GM23338 (cell line): Measurements from ENCODE around the gene CD300LB.

Experiments used
- CREB1 ChIP-seq: fragments of 250-450 bp; sonication (Bioruptor Pico); IDR thresholded peaks from 2 replicates; pipeline ENCODE4 v1.5.0; 2020; ENCODE audit warnings: low read depth, mild to moderate bottlenecking, moderate library complexity
- CTCF ChIP-seq, 2 experiments: fragments of 200-600 bp in 1 of 2; sonication (generic) in 1 of 2; conservative IDR thresholded peaks; 2 replicates each; pipeline versions ENCODE4 v1.5.1 to v1.6.1; 2016 to 2017; ENCODE audit warnings: antibody characterized with exemption in 2 of 2, low read depth in 2 of 2, mild to moderate bottlenecking in 2 of 2, moderate library complexity in 1 of 2
- ETS1 ChIP-seq: IDR thresholded peaks from 2 replicates; pipeline ENCODE4 v1.6.1; 2016; ENCODE audit warnings: antibody characterized with exemption
- EZH2 ChIP-seq: fragments of 200-600 bp; sonication (generic); IDR thresholded peaks from one replicate; pipeline ENCODE4 v1.8.0; 2017; ENCODE audit warnings: antibody characterized with exemption, mild to moderate bottlenecking, low read depth; ENCODE audit not compliant: unreplicated experiment
- EZH2phosphoT487 ChIP-seq: fragments of 200-600 bp; sonication (generic); IDR thresholded peaks from one replicate; pipeline ENCODE4 v1.8.1; 2018; ENCODE audit warnings: antibody characterized with exemption; ENCODE audit not compliant: unreplicated experiment
- JUNB ChIP-seq: IDR thresholded peaks from one replicate; pipeline ENCODE4 v1.6.1; 2016; ENCODE audit warnings: antibody characterized with exemption; ENCODE audit not compliant: unreplicated experiment
- NANOG ChIP-seq: IDR thresholded peaks from 2 replicates; pipeline ENCODE4 v1.6.1; 2016; ENCODE audit warnings: antibody characterized with exemption, borderline replicate concordance
- POLR2AphosphoS5 ChIP-seq: IDR thresholded peaks from 2 replicates; pipeline ENCODE4 v1.6.1; 2016; ENCODE audit warnings: antibody characterized with exemption, low read depth
- REST ChIP-seq: IDR thresholded peaks from one replicate; pipeline ENCODE4 v1.6.1; 2018; ENCODE audit warnings: antibody characterized with exemption; ENCODE audit not compliant: unreplicated experiment
- STAT1 ChIP-seq: IDR thresholded peaks from one replicate; pipeline ENCODE4 v1.6.1; 2016; ENCODE audit warnings: antibody characterized with exemption; ENCODE audit not compliant: unreplicated experiment
- ZNF114 ChIP-seq: fragments of 250-450 bp; sonication (Bioruptor Pico); IDR thresholded peaks from 2 replicates; pipeline ENCODE4 v1.5.0; 2020; ENCODE audit warnings: mild to moderate bottlenecking, moderate library complexity
- ZNF331 ChIP-seq: fragments of 250-450 bp; sonication (Bioruptor Pico); IDR thresholded peaks from 2 replicates; pipeline ENCODE4 v1.5.0; 2020; ENCODE audit warnings: low read depth, mild to moderate bottlenecking, moderate library complexity
- ZNF462 ChIP-seq: fragments of 250-450 bp; sonication (Bioruptor Pico); IDR thresholded peaks from 2 replicates; pipeline ENCODE4 v1.5.0; 2020; ENCODE audit warnings: mild to moderate bottlenecking, moderate library complexity

- TF ChIP-seq CTCF (conservative IDR thresholded peaks at IDR 0.05; ENCODE audit: low read depth in 2 of 2), result no peak
- no peak for TF ChIP-seq EZH2
- TF ChIP-seq ETS1, result no peak
- TF ChIP-seq NANOG, result no peak
- no peak for TF ChIP-seq EZH2phosphoT487
- TF ChIP-seq POLR2AphosphoS5, result no peak
- no peak for TF ChIP-seq JUNB
- TF ChIP-seq STAT1, result no peak
- TF ChIP-seq REST, result no peak
- TF ChIP-seq ZNF331 (CRISPR knock-in tag), result no peak
- no peak for TF ChIP-seq CREB1 (CRISPR knock-in tag)
- no peak for TF ChIP-seq ZNF114
- TF ChIP-seq ZNF462 (CRISPR knock-in tag), result no peak
Measured at GRCh38 chr17:74545843-74546230, 14.6 kb upstream of the CD300LB start, which contains the start of gene CD300C.
